HCT116 (cell line): ENCODE data around the gene TF.

Experiments used
- CEBPB ChIP-seq: IDR thresholded peaks from 2 replicates; pipeline ENCODE4 v1.6.1; 2012; ENCODE audit warnings: low read depth
- CTCF ChIP-seq, 3 experiments: fragments of 200-600 bp in 1 of 3; sonication (generic) in 1 of 3; IDR thresholded peaks in 2 of 3; conservative IDR thresholded peaks in 1 of 3; 2 replicates each; pipeline ENCODE4 v1.5.1; 2012 to 2017; ENCODE audit warnings: low read depth in 2 of 3, low read length in 2 of 3, antibody characterized with exemption in 1 of 3, borderline replicate concordance in 1 of 3, control low read depth in 1 of 3, mild to moderate bottlenecking in 1 of 3, mixed read lengths in 1 of 3, mixed run types in 1 of 3, moderate library complexity in 1 of 3; ENCODE audit not compliant: insufficient read depth in 1 of 3
- EZH2 ChIP-seq: fragments of 200-600 bp; sonication (generic); IDR thresholded peaks from 2 replicates; pipeline ENCODE4 v1.6.1; 2017; ENCODE audit warnings: antibody characterized with exemption, mixed run types
- FOSL1 ChIP-seq: IDR thresholded peaks from 2 replicates; pipeline ENCODE4 v1.6.1; 2012; ENCODE audit warnings: low read depth
- POLR2AphosphoS5 ChIP-seq: IDR thresholded peaks from 2 replicates; pipeline ENCODE4 v1.6.1; 2011; ENCODE audit warnings: mild to moderate bottlenecking, low read depth, low read length, moderate library complexity
- SIN3A ChIP-seq: IDR thresholded peaks from 2 replicates; pipeline ENCODE4 v1.6.1; 2012; ENCODE audit warnings: low read depth
- SRF ChIP-seq: IDR thresholded peaks from 2 replicates; pipeline ENCODE4 v1.6.1; 2012; ENCODE audit warnings: low read depth

GRCh38 chr3:133836497-133837158 is 90.4 kb downstream of the TF start:
- TF ChIP-seq CTCF (IDR thresholded peaks at IDR 0.05 in 2 of 3, conservative IDR thresholded peaks at IDR 0.05 in 1 of 3; ENCODE audit: borderline replicate concordance in 1 of 3, insufficient read depth in 1 of 3, low read depth in 2 of 3, low read length in 2 of 3) (no peak), CEBPB (no peak), EZH2 (no peak), FOSL1 (no peak), POLR2AphosphoS5 (no peak), SRF (no peak), SIN3A (no peak)
